CD4-positive, alpha-beta T cell treated with Interleukin-21 for 1 hour (primary cell): ENCODE measurements around the gene VIM.
"Not testable (repeated sequence)": the region's sequence is repeated elsewhere in the genome, so short reads cannot be mapped to it uniquely, and the experiment has no call there.

Source experiments
- DNase-seq: peaks from one replicate; pipeline ENCODE4 v3.0.0-alpha.2; 2020

Gene VIM

GRCh38 chr10:17257466-17258321 lies 29.7 kb downstream of the VIM start:
- DNase-seq, result peak; percentile 77

DNA sequence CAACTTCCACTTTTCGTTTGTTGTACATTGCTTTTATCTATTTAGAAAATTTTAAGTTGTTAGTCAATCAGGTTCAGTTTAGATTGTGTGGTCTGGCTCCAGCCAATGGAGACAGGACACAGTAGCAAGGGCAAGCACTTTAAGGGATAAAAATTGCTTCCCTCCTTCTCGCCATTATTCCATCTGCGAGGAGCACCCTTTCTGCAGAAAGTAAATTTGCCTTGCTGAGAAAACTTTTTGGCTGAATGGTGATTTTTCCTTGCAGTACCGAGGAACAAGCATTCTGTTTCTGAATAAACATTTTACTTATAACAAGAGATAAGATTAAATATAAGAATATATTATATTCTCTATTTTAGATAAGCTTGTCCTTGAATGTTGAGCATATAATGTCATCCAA lies 34.5 kb downstream of the VIM start:
- DNase-seq, result no peak

DNA sequence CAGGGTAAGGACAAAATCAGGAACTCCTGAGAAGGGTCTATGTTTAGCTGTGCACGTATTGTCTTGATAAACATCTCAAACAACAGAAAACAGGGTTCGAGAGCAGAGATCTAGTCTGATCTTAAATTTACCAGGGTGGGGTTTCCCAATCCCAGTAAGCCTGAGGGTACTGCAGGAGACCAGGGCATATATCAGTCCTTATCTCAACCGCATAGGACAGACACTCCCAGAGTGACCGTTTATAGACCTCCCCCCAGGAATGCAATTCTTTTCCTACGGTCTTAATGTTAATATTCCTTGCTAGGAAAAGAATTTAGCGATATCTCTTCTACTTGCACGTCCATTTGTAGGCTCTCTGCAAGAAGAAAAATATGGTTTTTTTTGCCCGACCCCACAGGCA lies 35.5 kb downstream of the VIM start:
- no peak for DNase-seq

- no peak for DNase-seq
Measured at GRCh38 chr10:17265468-17265867, 37.4 kb downstream of the VIM start.

- DNase-seq, result not testable (repeated sequence)
Measured at GRCh38 chr10:17266549-17266948, 38.5 kb downstream of the VIM start.

DNA sequence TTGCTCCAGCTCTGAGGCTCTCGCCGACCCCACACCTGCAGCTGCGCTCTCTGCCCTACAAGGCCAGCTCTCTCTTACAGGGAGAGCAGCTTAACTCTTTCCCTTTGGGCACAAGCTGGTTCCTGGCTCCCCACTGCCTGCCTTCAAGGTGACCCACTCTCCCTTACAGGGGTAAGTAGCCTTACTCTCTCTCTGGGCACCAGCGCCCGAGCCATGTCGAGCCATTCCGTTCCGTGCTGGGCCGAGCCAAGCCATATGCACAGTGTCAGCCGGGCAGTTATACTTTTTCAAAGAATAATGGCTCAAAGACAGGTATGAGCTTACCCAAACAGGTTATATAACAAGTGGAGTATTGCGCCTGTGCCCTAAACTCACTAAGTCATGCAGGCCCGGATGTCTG lies 44.6 kb downstream of the VIM start:
- DNase-seq, result no peak

- DNase-seq, result no peak
Measured at GRCh38 chr10:17273403-17273802, 45.4 kb downstream of the VIM start.

- DNase-seq, result no peak
Measured at GRCh38 chr10:17276756-17277424, 48.8 kb downstream of the VIM start.

- DNase-seq, result no peak
Measured at GRCh38 chr10:17278607-17279240, 50.7 kb downstream of the VIM start.

GRCh38 chr10:17282311-17282710 lies 54.3 kb downstream of the VIM start:
- DNase-seq, result no peak

DNA sequence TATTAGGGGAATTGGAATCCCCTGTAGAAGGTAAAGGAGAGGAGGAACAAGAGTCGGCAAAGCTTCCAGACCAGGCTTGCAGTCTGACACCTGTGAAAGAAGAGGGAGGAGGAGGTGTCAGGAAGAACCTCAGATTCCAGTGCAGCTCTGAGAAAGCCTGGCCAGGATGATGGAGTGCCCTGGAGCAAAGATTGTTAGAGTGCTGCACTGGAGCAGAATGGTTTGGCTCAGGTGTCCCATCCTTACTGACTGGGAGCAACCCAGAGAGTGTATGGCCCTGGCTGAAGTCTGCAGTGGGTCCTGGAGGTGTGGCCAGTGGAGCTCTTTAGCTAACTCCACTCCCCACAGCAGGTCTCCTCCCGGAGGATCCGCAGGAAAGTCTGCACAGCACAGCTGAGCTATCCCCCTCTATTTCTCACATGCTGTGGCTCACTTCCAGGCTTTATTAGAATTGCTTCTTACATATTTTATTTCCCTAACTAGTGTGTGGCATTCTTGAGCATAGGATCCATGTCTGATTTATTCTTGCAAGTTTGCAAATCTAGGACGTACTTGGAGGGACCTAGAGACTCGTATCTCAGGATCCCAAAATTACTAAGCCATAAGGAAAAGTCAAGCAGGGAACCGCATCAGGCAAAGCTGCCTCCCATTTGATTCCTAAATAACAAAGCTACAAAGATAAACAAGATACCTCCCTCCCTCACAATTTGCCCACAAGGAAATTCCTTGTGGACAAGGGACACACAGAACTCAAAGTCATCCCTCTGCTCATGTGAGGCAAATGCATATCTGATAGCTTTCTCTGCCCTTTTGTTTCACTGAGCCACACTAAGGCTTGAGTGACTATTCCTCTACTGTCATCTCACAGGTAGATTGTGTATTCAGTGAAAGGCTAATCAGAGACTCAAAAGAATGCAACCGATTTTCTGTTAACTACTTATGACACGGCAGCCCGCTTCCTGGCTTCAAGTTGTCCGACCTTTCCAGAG lies 58.8 kb downstream of the VIM start:
- DNase-seq, result no peak
